Colonic mucosa (tissue), 4 donors: ENCODE results near the gene POLD3. TPM values are rescaled to one million over a fixed set of nuclear protein-coding genes. Genes with fewer than 3 reads are reported as not detected.
"Not testable (repeated sequence)": the region's sequence is repeated elsewhere in the genome, so short reads cannot be mapped to it uniquely, and the experiment has no call there.

Source experiments
- DNase-seq: peaks from one replicate; pipeline ENCODE4 v3.0.0-alpha.2; 2020
- H3K27ac ChIP-seq: fragments of 200-600 bp; one replicate; pipeline ENCODE4 v1.8.0; 2021
- H3K27me3 ChIP-seq: fragments of 200-600 bp; one replicate; pipeline ENCODE4 v1.8.0; 2021
- H3K36me3 ChIP-seq: fragments of 200-600 bp; one replicate; pipeline ENCODE4 v1.8.0; 2021
- H3K4me1 ChIP-seq: fragments of 200-600 bp; one replicate; pipeline ENCODE4 v1.8.0; 2021; ENCODE audit warnings: mild to moderate bottlenecking
- H3K4me3 ChIP-seq: fragments of 200-600 bp; one replicate; pipeline ENCODE4 v1.8.0; 2021
- H3K9ac ChIP-seq, 2 donors: one replicate each; pipeline ENCODE4 v1.7.0; 2013; ENCODE audit warnings: control low read depth in 2 of 2, low read depth in 2 of 2, low read length in 2 of 2
- H3K9me3 ChIP-seq: fragments of 200-600 bp; one replicate; pipeline ENCODE4 v1.8.0; 2021
- intact Hi-C: fragments of 100-400 bp; cut with DNase I; formaldehyde crosslinking; loops from one replicate; pipeline ENCODE4 v1.14.1; 2022
- total RNA-seq, 2 donors: library from RNA; stranded (reverse); fragmentation: NEBNext Ultra II Directional in 1 of 2; extraction: Animal tissue kit (Norgen Biotek cat#: 25700) in 1 of 2; gene quantifications; one replicate each; pipeline ENCODE4 v1.2.1, GENCODE V29; 2021
- TF ChIP-seq, protein P1 (sequence below): fragments of 200-600 bp; IDR thresholded peaks from one replicate; pipeline ENCODE4 v1.8.0; 2022; ENCODE audit warnings: antibody characterized with exemption, mild to moderate bottlenecking
- donor health status: healthy.
- donor health status: DM: no; HTN: no; CAD: no.
- donor health status: DM: no; HTN: no; CAD: no.

Gene POLD3
- total RNA-seq, 2 donors from 2014 or later, result 20.0 to 33.9 TPM

DNA sequence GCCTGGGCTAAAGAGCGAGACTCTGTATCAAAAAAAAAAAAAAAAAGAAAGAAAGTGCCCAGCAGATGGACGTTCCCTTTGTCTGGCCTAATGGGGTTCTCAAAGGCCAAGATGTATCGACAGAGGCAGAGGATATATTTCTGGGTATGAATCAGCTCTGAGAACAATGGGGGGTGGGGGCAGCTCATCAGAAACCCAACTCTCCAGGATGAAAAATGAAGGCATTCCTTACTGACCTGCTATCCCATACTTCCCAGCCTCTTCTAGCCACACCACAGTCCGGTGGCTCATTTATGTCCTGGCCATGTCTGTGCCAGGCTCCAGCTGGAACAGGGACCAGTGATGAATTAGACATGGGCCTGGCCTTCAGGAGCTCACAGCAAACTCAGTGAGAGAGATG, 15.2 kb upstream of the POLD3 start:
- no peak overlapping the region for H3K9ac ChIP-seq
- no peaks in the 10 kb centered on the region for H3K9me3 ChIP-seq
- no peaks in the 10 kb centered on the region for H3K4me1 ChIP-seq
- intact Hi-C loops, result loop anchor here (10.0 kb wide), 1 partner anchor 322 kb away; no protein-coding TSS in a partner anchor
- H3K27me3 ChIP-seq, result no peaks in the 10 kb centered on the region
- no peak overlapping the region for H3K4me3 ChIP-seq
- no peak overlapping the region for H3K27ac ChIP-seq
- DNase-seq, result no peak
- TF ChIP-seq, protein P1, sequence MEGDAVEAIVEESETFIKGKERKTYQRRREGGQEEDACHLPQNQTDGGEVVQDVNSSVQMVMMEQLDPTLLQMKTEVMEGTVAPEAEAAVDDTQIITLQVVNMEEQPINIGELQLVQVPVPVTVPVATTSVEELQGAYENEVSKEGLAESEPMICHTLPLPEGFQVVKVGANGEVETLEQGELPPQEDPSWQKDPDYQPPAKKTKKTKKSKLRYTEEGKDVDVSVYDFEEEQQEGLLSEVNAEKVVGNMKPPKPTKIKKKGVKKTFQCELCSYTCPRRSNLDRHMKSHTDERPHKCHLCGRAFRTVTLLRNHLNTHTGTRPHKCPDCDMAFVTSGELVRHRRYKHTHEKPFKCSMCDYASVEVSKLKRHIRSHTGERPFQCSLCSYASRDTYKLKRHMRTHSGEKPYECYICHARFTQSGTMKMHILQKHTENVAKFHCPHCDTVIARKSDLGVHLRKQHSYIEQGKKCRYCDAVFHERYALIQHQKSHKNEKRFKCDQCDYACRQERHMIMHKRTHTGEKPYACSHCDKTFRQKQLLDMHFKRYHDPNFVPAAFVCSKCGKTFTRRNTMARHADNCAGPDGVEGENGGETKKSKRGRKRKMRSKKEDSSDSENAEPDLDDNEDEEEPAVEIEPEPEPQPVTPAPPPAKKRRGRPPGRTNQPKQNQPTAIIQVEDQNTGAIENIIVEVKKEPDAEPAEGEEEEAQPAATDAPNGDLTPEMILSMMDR, result no peak
- H3K36me3 ChIP-seq, result no peaks in the 10 kb centered on the region

DNA sequence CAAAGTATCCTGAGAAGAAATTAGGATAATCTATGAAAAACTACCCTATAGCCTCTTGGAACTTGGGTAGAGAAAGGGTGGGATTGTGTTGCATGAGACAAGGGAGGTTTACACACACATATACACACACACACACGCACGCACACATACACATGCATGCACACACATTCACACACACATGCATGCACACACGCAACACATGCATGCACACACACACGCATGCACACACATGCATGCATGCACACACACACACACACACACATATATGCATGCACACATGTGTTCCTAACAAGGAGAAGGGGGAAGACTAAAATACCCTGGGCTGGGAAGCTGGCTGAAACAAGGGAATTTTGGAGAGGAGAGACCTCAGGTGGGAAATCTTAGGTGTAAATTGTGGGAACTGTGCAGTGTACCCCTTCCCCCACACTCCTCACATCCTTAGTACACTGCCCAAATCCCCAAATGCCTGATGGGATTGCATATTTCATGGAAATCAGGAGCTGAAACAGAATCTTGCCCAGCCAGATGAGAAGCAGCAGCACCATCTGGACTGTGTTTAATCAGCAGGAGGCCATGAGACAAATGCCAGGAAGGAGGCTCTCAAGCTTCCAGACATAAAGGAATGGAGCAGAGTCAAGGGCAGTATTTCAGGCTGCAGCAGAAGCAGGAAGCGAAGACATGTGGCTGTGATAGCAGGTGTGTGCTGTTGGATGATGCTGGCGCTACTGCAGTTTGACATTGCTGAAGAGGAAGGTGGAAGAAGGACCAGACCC, 14.6 kb upstream of the POLD3 start:
- TF ChIP-seq, protein P1, result no peak
- H3K9me3 ChIP-seq, result no peaks in the 10 kb centered on the region
- H3K36me3 ChIP-seq, result no peaks in the 10 kb centered on the region
- no peaks in the 10 kb centered on the region for H3K27me3 ChIP-seq
- no peak for DNase-seq
- no peaks in the 10 kb centered on the region for H3K4me1 ChIP-seq
- H3K27ac ChIP-seq, result no peak overlapping the region
- no peak overlapping the region for H3K4me3 ChIP-seq
- H3K9ac ChIP-seq, result no peak overlapping the region
- intact Hi-C loops, result loop anchor here (10.0 kb wide), 1 partner anchor 323 kb away; no protein-coding TSS in a partner anchor

DNA sequence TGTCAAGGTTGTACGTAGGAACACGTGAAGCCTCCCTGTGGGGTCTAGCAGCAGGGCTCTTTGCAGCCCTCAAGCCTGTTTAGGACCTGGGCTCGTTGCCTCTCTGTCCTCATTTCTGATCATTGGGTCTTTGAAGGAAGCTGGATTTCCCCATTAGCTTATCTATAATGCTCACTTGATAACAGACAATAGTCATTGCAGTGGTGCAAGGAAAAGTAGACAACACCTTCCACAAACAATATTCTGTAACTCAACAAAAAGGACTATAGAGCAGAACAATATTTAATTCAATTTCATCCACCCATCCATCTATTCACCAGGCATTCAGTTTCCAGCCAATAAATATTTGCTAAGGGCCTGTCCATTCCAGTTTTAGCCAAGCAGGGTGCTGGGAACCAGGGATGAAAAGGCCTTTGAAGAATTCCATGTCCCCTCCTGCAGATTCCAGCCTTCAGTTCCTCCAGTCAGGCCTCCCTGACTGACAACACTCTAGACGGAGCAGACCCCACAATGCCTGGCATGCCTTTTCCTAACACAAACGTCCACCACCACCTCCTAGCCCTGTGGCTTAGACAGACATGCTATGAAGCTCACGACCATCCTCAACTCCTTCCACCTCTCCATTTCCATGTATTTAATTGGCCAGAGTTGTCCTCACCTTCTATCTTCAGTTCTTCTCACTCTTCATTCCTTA, 12.7 kb upstream of the POLD3 start:
- intact Hi-C loops, result loop anchor here (10.0 kb wide), 1 partner anchor 325 kb away; no protein-coding TSS in a partner anchor
- Histone ChIP-seq H3K27me3 (no peaks in the 10 kb centered on the region), H3K9ac (no peak overlapping the region), H3K27ac (no peak overlapping the region), H3K4me1 (no peaks in the 10 kb centered on the region), H3K4me3 (no peak overlapping the region), H3K9me3 (no peaks in the 10 kb centered on the region), H3K36me3 (no peaks in the 10 kb centered on the region)
- TF ChIP-seq, protein P1, result no peak
- DNase-seq, result no peak

DNA sequence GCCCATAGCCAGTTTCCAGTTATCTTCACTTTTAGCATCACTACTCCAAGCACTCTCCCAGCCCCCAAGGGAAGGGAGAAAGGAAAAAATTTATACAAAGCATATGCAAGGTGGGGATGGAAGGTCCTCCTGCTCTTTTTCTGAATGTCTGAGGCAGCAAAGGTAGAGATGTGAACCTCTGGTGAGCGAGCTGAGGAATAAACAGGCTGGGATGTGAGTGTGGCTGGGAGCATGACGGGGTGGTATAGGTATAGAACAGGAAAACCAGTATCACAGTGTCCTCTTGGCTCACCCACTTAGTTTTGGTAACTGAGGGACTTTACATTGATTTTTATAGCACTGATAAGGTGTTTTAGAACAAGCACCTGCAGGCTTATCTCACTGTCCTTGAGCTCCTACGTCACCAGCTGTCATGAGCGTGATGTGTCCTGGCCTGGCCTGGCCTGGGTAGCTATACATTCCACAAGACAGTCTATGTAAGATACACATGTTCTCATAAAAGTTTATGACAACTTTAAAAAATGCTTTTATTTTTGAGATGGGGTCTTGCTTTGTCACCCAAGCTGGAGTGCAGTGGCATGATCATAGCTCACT, 10.3 kb upstream of the POLD3 start:
- TF ChIP-seq, protein P1, result no peak
- H3K9me3 ChIP-seq, result no peaks in the 10 kb centered on the region
- peak overlapping the region; percentile 43 for H3K27ac ChIP-seq
- no peak overlapping the region for H3K9ac ChIP-seq
- H3K4me1 ChIP-seq, result no peaks in the 10 kb centered on the region
- H3K36me3 ChIP-seq, result no peaks in the 10 kb centered on the region
- no peaks in the 10 kb centered on the region for H3K27me3 ChIP-seq
- intact Hi-C loops, result no loop called here
- no peak overlapping the region for H3K4me3 ChIP-seq
- peak; percentile 79 for DNase-seq

DNA sequence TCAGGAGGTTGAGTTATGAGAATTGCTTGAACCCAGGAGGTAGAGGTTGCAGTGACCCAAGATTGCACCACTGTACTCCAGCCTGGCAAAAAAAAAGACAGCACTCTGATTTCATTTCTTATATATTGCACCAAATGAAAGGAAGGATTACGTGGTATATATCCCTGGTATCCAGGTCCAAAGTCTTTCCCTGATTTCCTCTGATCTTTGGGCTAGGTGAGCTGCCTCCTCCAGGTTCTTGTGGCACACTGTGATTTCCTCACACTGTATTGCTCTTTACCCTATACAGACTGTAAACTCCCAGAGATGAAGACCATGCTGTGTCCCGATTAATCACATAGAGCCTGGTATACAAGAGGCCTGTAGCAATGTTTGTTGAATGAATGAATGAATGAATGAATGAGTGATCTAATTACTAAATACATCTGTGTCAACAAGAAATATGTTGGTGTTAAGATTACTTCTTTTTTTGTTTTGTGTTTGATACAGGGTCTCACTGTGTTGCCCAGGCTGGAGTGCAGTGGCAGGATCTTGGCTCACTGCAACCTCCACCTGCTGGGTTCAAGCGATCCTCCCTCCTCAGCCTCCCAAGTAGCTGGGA, 9.3 kb upstream of the POLD3 start:
- no peak for DNase-seq
- no peak overlapping the region for H3K9ac ChIP-seq
- H3K27me3 ChIP-seq, result no peaks in the 10 kb centered on the region
- H3K36me3 ChIP-seq, result no peaks in the 10 kb centered on the region
- no peak overlapping the region for H3K4me3 ChIP-seq
- H3K27ac ChIP-seq, result peak overlapping the region; percentile 9
- H3K4me1 ChIP-seq, result no peaks in the 10 kb centered on the region
- TF ChIP-seq, protein P1, result no peak
- H3K9me3 ChIP-seq, result no peaks in the 10 kb centered on the region
- intact Hi-C loops, result no loop called here

DNA sequence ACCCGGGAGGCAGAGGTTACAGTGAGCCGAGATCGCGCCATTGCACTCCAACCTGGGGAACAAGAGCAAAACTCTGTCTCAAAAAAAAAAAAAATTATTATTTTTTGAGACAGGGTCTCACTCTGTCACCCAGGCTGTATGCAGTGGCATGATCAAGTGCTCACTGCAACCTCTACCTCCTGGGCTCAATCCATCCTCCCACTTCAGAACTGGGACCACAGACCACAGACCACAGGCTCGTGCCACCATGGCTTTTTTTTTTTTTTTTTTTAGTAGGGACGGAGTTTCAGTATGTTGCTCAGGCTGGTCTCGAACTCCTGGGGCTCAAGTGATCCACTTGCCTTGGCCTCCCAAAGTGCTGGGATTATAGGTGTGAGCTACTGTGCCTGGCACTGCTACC, 1.9 kb upstream of the POLD3 start:
- H3K9me3 ChIP-seq, H3K4me3 ChIP-seq, H3K27ac ChIP-seq, DNase-seq, intact Hi-C loops, H3K27me3 ChIP-seq, H3K36me3 ChIP-seq, H3K4me1 ChIP-seq, H3K9ac ChIP-seq: not testable (repeated sequence)
